Parathyroid adenoma (tissue), 2 donors: ENCODE data around the gene FOXN3.

Source experiments
- H2AFZ ChIP-seq: fragments of 300-600 bp; sonication (generic); one replicate; pipeline ENCODE4 v1.7.0; 2017; ENCODE audit warnings: antibody characterized with exemption, mild to moderate bottlenecking
- H3K27ac ChIP-seq: fragments of 300-600 bp; sonication (generic); one replicate; pipeline ENCODE4 v1.7.0; 2017
- H3K27me3 ChIP-seq: fragments of 300-600 bp; sonication (generic); one replicate; pipeline ENCODE4 v1.7.0; 2017; ENCODE audit warnings: low read length; ENCODE audit not compliant: control insufficient read depth, insufficient read depth
- H3K36me3 ChIP-seq: fragments of 300-600 bp; sonication (generic); one replicate; pipeline ENCODE4 v1.7.0; 2017; ENCODE audit warnings: low read length; ENCODE audit not compliant: control insufficient read depth, insufficient read depth
- H3K4me1 ChIP-seq: fragments of 300-600 bp; sonication (generic); one replicate; pipeline ENCODE4 v1.7.0; 2017; ENCODE audit warnings: control low read depth
- H3K4me2 ChIP-seq: fragments of 300-600 bp; sonication (generic); one replicate; pipeline ENCODE4 v1.7.0; 2017; ENCODE audit warnings: low read length
- H3K4me3 ChIP-seq: fragments of 300-600 bp; sonication (generic); one replicate; pipeline ENCODE4 v1.7.0; 2017; ENCODE audit warnings: low read depth, low read length
- H3K79me2 ChIP-seq: fragments of 300-600 bp; sonication (generic); one replicate; pipeline ENCODE4 v1.7.0; 2017; ENCODE audit warnings: control low read depth
- H3K9ac ChIP-seq: fragments of 300-600 bp; sonication (generic); one replicate; pipeline ENCODE4 v1.7.0; 2017; ENCODE audit warnings: mild to moderate bottlenecking
- H3K9me3 ChIP-seq: fragments of 300-600 bp; sonication (generic); one replicate; pipeline ENCODE4 v1.7.0; 2017; ENCODE audit warnings: low read length; ENCODE audit not compliant: control insufficient read depth
- CTCF ChIP-seq: fragments of 300-600 bp; sonication (generic); IDR thresholded peaks from one replicate; pipeline ENCODE4 v1.7.0; 2017; ENCODE audit warnings: antibody characterized with exemption, mild to moderate bottlenecking
- donor health status: primary hyperparathyroidism.

FOXN3 gene

GRCh38 chr14:89262041-89262440, 155.0 kb downstream of the FOXN3 start:
- no peaks in the 10 kb centered on the region for H3K27me3 ChIP-seq
- no peak overlapping the region for H3K27ac ChIP-seq
- no peak overlapping the region for H2AFZ ChIP-seq
- no peaks in the 10 kb centered on the region for H3K9me3 ChIP-seq
- no peak overlapping the region for H3K4me3 ChIP-seq
- peaks cover 43% of the 10 kb centered on the region for H3K79me2 ChIP-seq
- no peak for TF ChIP-seq CTCF
- no peak overlapping the region for H3K4me2 ChIP-seq
- no peak overlapping the region for H3K9ac ChIP-seq
- peaks cover 8% of the 10 kb centered on the region for H3K4me1 ChIP-seq
- no peaks in the 10 kb centered on the region for H3K36me3 ChIP-seq

- Histone ChIP-seq H3K4me2 (no peak overlapping the region), H3K9ac (no peak overlapping the region), H3K27me3 (no peaks in the 10 kb centered on the region), H3K79me2 (peaks cover 46% of the 10 kb centered on the region), H3K4me3 (no peak overlapping the region), H3K36me3 (no peaks in the 10 kb centered on the region), H3K9me3 (no peaks in the 10 kb centered on the region), H3K27ac (no peak overlapping the region), H3K4me1 (peaks cover 8% of the 10 kb centered on the region), H2AFZ (no peak overlapping the region)
- no peak for TF ChIP-seq CTCF
Observed at GRCh38 chr14:89260898-89261297, 156.1 kb downstream of the FOXN3 start.

GRCh38 chr14:89259951-89260609, 157.0 kb downstream of the FOXN3 start:
- Histone ChIP-seq H3K9me3 (no peaks in the 10 kb centered on the region), H3K4me1 (peaks cover 5% of the 10 kb centered on the region), H3K27me3 (no peaks in the 10 kb centered on the region), H3K79me2 (peaks cover 48% of the 10 kb centered on the region), H3K9ac (no peak overlapping the region), H3K4me2 (no peak overlapping the region), H3K27ac (no peak overlapping the region), H3K36me3 (no peaks in the 10 kb centered on the region), H2AFZ (no peak overlapping the region), H3K4me3 (no peak overlapping the region)
- TF ChIP-seq CTCF: no peak

DNA sequence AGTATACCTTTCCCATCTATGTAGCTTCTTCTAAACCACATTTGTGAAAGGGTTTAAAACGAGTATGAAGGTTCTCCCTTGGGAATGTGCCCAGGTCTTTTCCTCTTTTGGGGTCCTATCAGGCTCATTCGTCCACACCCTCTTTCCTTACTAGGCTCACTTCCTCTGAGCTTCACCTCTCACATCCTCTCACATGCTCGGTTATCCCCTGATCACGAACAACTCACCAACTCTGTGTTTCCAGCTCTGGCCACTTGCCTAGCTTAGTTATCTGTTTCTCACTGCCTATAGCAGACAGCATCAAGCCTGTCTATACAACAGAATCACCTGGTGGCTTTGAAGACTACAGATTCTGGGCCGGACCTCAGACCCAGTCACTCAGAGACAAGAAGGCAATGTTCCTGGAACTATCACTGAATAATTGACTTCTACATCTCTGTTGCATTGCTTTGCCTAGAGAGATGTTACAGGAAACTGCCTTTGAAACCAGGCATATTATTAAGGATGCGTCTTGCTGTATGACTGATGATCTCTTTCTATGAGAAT, 158.2 kb downstream of the FOXN3 start:
- no peaks in the 10 kb centered on the region for H3K36me3 ChIP-seq
- H2AFZ ChIP-seq: no peak overlapping the region
- no peaks in the 10 kb centered on the region for H3K9me3 ChIP-seq
- TF ChIP-seq CTCF: no peak
- no peak overlapping the region for H3K4me3 ChIP-seq
- H3K4me1 ChIP-seq: no peaks in the 10 kb centered on the region
- no peak overlapping the region for H3K4me2 ChIP-seq
- no peaks in the 10 kb centered on the region for H3K27me3 ChIP-seq
- H3K9ac ChIP-seq: no peak overlapping the region
- H3K79me2 ChIP-seq: peaks cover 52% of the 10 kb centered on the region
- no peak overlapping the region for H3K27ac ChIP-seq

GRCh38 chr14:89256951-89257350, 160.1 kb downstream of the FOXN3 start:
- Histone ChIP-seq H3K4me3 (no peak overlapping the region), H3K4me2 (no peak overlapping the region), H3K27me3 (no peaks in the 10 kb centered on the region), H3K9ac (no peak overlapping the region), H3K36me3 (no peaks in the 10 kb centered on the region), H3K4me1 (no peaks in the 10 kb centered on the region), H3K79me2 (peaks cover 50% of the 10 kb centered on the region), H3K9me3 (no peaks in the 10 kb centered on the region), H2AFZ (no peak overlapping the region), H3K27ac (no peak overlapping the region)
- no peak for TF ChIP-seq CTCF
